ENCODE measurements around the gene C4orf36.
"Not testable (repeated sequence)": the region's sequence is repeated elsewhere in the genome, so short reads cannot be mapped to it uniquely, and the experiment has no call there.

C4orf36 gene

GRCh38 chr4:86916392-86916791 lies 24.2 kb upstream of the C4orf36 start:
- DNase-seq, result no peak

DNA sequence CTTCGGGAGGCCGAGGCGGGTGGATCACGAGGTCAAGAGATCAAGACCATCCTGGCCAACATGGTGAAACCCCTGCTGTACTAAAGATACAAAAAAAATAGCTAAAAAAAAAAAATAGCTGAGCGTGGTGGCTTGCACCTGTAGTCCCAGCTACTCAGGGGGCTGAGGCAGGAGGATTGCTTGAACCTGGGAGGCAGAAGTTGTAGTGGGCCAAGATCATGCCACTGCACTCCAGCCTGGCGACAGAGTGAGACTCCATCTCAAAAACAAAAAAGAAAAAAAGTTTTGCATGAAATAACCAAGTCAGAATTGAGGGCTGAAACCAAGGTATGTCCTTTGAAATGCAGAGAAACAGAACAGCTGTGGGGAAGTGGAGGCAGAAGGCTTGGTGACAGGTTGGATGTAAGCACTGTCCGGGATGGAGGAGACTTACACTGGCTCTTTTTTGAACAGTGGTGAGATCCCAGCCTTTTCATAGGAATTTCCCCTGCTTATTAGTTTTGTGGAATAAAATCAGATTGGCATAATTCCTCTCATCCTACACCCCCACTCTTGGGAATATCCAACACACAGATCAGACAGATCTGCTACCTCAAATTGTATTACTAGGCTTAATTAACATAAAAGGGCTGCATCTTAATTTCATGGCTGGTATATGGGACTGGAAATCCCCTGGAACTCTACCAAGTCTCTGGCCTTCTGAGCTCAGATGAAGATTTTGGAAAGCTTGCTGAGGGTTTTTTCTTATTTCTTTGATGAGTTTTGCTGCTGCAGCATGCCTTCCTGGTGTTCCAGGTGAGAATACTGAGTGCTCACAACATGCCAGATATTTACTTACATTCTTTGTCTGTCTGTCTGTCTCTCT lies 18.8 kb upstream of the C4orf36 start:
- no peak for DNase-seq

GRCh38 chr4:86910369-86910768 lies 18.1 kb upstream of the C4orf36 start:
- no peak for DNase-seq

GRCh38 chr4:86909546-86910295 lies 17.5 kb upstream of the C4orf36 start:
- no peak for DNase-seq

DNA sequence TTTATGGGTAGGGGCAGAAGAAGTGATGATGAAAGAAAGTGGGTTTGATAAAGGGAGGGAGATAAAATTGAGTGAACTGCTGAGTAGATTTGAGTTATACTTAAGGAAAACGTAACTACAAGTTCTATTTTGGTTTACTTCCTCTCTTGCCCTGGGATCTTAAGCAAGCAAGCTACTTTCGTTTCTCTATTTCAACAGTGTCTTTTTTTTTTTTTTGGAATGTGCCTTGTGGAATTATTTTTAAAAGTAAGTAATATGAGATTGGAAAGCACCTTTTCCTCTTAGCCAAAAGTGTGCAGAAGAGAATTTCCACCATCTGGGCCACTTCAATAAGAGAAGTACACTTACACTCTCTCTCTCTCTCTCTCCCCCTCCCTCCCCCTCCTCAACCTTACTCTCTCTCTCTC lies 16.0 kb upstream of the C4orf36 start:
- DNase-seq, result no peak

DNA sequence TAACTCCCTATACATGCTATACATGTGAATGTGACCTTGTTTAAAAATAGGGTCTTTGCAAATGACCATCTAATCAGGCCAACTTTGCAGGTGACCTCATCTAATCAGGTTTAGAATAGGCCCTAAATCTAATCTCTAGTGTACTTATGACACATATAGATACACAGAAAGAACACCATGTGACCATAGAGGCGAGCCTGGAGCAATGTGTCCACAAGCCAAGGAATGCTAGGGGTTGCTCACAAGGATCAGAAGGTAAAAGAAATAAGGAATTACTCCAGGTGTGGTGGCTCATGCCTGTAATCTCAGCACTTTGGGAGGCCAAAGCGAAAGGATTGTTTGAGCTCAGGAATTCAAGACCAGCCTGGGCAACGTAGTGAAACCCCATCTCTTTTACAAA lies 9.6 kb upstream of the C4orf36 start:
- DNase-seq, result no peak

DNA sequence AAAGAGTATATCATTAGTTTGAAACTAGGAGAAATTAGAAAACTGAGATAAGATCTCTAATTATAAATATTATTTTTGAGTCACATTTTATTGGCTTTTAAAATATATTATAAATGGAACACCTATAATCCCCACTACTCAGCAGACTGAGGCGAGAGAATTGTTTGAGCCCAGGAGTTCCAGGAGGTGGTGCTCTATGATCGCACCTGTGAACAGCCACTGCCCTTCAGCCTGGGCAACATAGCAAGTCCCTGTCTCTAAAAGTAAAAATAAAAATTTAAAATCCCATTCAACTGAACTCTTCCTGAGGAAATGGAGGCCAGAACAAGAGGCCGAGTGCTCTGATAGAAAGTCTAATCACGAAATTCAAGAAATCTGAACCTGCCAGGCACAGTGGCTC lies 6.3 kb upstream of the C4orf36 start:
- no peak for DNase-seq

GRCh38 chr4:86896596-86896995 lies 4.4 kb upstream of the C4orf36 start:
- DNase-seq, result no peak

GRCh38 chr4:86895692-86896488 lies 3.7 kb upstream of the C4orf36 start:
- DNase-seq, result peak; percentile 72

DNA sequence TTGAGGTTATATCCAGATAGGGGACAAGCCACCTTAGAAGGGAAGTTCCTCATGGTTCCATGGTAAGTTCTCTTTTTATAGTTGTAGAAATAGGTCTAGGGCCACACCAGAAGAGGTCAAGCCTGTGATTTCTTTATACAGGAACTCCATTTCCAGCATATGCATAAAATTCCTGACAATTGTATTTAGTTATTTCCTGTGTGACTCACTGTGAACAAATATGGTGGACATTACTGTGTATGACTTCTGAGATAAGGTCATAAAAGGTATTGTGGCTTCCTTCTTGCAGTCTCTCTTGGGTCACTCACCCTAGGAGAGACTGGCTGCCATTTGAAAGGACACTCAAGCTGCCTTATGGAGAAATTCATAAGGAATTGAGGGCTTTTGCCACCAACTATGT lies 2.2 kb upstream of the C4orf36 start:
- no peak for DNase-seq

DNA sequence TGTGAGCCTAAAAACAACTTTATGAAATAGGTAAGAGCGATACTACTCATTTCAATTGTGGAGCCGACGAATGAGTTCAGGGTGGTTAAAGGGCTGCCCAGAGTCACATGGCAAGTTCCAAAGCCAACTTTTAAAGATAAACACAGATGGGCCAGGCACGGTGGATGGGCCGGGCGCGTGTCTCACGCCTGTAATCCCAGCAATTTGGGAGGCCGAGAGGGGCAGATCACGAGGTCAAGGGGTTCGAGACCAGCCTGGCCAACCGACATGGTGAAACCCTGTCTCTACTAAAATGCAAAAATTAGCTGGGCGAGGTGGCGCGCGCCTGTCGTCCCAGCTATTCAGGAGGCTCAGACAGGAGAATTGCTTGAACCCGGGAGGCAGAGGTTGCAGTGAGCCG lies 914 bp upstream of the C4orf36 start:
- DNase-seq, result no peak

DNA sequence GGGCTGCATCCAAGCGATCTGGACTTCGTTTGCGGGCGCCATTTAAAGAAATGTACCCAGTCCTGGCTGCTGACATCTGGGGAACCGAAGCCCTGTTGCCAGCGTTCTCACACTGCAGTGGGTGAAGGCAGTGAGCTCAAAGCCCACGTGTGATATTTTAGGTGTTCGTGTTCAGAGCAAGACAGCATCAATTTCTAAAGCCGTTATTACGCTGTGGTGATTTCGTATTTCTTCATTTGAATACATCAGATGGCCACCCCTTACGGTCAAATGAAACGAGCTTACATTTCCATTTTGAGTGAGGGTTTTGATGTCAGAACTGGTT lies 376 bp upstream of the C4orf36 start:
- DNase-seq, result no peak

DNA sequence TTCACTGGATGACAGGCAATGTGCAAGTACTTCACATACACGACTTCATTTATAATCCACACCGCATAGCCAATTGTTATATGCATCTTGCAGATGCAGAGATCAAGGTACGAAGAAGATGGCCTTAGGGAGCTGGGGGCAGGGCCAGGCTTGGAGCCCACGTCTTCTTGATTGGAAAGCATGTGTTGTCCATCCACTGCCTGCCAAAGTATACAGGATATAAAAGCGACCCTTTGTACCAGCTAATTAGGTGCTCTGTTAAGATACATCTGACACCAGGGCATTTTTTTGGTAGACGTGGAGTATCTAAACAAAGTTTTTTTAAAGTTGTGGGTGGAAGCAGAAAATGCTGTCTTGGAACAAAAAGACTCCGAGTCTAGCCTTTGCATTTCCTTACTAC lies 1.4 kb downstream of the C4orf36 start:
- no peak for DNase-seq

DNA sequence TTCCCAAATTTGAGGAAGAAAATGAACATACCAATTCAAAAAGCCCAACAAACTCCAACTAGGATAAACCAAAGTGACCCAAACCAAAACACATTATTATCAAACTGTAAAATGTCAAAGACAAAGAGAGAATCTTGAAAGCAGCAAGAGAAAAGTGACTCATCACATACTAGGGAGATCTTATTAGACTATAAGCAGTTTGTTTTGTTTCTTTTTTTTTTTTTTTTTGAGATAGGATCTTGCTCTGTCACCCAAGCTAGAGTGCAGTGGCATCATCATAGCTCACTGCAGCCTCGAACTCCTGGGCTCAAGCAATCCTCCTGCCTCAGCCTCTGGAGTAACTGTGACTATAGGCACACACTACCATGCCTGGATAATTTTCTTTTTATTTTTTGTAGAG lies 12.6 kb downstream of the C4orf36 start:
- no peak for DNase-seq

GRCh38 chr4:86878640-86879039 lies 13.6 kb downstream of the C4orf36 start:
- no peak for DNase-seq

- no peak for DNase-seq
Measured at GRCh38 chr4:86876894-86877685, 15.1 kb downstream of the C4orf36 start.

- not testable (repeated sequence) for DNase-seq
Measured at GRCh38 chr4:86875436-86875835, 16.8 kb downstream of the C4orf36 start.

DNA sequence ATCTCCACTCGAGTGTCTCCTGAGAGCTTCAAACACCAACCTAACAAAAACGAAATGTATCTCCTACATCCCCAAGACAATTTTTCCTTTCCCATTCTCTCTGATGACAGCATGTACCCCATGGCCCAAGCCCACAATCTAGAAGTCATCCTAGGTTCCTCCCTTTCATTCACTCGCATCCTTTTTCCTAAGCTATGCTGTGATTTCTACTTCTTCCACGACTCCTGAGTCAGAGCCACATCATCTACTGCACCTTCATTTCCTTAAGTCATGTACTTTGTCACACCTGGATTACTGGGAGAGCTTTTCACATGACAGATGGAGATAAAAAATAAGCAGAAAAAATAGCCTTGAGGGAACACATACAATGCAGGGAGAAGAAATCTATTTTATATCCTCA lies 20.1 kb downstream of the C4orf36 start:
- DNase-seq, result no peak

DNA sequence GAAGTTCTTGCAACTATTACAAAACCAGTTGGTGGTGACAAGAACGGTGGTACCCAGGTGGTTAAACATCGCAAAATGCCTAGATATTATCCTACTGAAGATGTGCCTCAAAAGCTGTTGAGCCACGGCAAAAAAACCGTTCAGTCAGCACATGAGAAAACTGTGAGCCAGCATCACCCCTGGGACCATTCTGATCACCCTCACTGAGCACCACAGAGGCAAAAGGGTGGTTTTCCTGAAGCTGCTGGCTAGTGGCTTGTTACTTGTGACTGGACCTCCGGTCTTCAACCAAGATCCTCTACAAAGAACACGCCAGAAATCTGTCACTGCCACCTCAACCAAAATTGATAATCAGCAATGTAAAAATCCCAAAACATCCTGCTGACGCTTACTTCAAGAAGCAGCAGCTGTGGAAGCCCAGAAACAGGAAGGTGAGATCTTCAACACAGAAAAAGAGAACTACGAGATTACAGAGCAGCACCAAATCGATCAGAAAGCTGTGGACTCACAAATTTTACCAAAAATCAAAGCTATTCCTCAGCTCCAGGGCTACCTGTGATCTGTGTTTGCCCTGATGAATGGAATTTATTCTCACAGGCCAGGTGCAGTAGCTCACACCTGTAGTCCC lies 21.7 kb downstream of the C4orf36 start:
- DNase-seq, result no peak

GRCh38 chr4:86857341-86858052 lies 34.7 kb downstream of the C4orf36 start:
- no peak for DNase-seq

DNA sequence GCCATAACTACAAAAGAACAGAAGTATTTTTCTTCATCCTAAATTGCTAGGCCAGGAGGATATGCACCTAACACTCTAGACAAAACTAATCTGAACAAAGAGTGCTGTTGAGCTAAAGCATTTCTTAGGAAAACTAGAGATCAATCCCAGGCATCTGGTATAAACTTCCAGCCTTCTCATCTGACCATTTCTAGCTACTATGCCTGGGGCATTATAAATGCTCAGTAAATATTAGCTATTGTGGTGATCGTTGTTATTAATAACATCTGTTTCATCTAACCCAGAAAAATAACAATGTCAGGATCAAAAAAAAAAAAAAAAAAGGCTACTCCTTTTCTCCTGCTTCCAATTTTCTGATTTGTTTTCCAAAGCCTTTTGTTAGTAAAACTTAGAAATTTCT lies 35.3 kb downstream of the C4orf36 start:
- DNase-seq, result no peak

GRCh38 chr4:86855572-86855971 lies 36.6 kb downstream of the C4orf36 start:
- no peak for DNase-seq
